Measurements from ENCODE around the gene FGFR3.

Gene FGFR3

DNA sequence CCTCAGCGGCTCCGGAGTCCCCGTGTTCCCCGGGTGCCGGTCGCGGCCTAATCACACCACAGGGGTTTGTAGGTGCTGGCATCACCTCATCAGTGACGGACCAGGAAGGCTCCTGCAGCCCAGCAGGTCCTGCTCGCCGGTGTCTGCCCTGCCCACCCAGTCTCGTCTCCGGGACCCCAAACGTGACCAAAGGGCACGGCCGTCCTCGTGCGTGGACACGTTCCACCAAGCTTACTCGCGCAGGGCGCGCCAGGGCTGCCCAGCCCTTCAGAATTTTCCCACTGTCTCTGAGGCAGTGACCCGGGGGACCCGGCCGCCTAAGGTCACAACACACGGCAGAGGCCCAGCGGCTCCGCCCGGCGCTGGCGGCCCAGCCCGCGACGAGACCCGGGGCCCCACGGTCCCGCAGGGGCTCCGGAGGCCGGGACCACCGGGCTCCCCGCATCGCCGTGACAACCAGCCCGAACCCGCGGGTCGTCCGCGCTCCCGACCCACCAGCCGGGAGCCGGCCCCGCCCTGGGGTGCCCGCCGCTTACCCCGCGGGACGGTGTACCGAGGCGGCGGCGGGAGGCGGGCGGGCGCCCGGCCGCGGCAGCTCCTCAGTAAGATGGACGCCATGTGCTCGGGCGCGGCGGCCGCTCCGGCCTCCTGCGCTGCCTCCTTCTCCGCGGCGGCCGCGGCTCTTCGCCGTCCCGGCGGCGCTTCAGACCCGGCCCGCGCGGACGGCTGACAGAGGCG is 62.4 kb downstream of the FGFR3 start:
- TF ChIP-seq, protein P1, sequence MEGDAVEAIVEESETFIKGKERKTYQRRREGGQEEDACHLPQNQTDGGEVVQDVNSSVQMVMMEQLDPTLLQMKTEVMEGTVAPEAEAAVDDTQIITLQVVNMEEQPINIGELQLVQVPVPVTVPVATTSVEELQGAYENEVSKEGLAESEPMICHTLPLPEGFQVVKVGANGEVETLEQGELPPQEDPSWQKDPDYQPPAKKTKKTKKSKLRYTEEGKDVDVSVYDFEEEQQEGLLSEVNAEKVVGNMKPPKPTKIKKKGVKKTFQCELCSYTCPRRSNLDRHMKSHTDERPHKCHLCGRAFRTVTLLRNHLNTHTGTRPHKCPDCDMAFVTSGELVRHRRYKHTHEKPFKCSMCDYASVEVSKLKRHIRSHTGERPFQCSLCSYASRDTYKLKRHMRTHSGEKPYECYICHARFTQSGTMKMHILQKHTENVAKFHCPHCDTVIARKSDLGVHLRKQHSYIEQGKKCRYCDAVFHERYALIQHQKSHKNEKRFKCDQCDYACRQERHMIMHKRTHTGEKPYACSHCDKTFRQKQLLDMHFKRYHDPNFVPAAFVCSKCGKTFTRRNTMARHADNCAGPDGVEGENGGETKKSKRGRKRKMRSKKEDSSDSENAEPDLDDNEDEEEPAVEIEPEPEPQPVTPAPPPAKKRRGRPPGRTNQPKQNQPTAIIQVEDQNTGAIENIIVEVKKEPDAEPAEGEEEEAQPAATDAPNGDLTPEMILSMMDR (IDR thresholded peaks at IDR 0.05) = no peak
- Histone ChIP-seq H3K9me3 (no peaks in the 10 kb centered on the region), H3K4me3 (peak overlapping the region; percentile 65 to 69), H3K27me3 (no peaks in the 10 kb centered on the region), H3K27ac (peak overlapping the region; percentile 65 to 77), H3K36me3 (no peaks in the 10 kb centered on the region), H3K4me1 (peaks cover 9 to 34% (median 19%) of the 10 kb centered on the region in 4 donors)
- no peak for DNase-seq
- intact Hi-C loops (cut with DNase I; ENCODE audit: low total_unique reads) = loop anchor here (10.0 kb wide), 1 partner anchor 49 kb away; no protein-coding TSS in a partner anchor

DNA sequence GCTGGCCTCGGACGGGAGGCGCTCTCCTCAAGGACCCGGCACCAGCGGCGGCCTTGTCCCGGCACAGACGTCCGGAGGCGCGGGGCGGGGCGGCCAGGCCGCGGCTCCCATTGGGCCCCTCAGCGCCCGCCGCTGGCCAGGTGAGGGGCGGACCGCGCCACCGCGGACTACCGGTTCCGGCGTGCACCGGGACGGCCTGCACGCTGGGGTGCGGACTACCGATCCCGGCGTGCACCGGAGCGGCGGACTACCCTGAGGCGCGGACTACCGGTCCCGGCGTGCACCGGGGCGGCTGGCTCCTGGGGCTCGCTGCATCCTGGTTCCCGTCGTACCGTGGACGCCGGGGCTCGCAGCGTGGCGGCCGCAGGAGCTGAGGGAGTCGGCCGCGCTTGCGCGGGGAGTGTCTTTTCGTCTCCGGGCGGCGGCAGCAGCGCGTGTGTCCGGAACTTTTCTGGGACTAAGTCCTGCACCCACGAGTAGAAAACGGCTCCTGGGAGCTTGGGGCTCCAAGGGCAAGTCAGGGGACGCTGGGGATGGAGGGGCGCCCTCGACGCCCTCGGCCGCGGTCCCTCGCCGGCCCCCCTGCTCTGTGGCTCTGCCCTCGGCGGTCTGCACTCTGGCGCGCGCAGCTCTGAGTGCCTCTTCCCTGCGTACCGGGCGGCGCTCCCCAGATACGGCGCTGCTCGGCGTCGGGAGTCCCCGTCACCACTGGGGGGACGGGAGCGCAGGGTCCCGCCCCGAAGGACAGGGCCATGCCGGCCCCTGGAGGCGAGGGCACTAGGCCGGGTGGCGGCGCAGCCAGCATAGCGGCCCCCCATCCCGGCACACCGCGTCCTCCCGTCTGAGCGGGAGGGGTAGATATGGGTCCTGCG is 63.2 kb downstream of the FGFR3 start, which contains the start of gene LETM1:
TSS of gene LETM1 (minus strand) at position 86 of the 872 bp plus-strand sequence. CDS start 206 bp downstream, outside the sequence.
- H3K36me3 ChIP-seq = no peaks in the 10 kb centered on the region
- no peaks in the 10 kb centered on the region for H3K9me3 ChIP-seq
- TF ChIP-seq, protein P1 (IDR thresholded peaks at IDR 0.05) = no peak
- H3K4me3 ChIP-seq = peak within 1 kb of the TSS; percentile 65 to 69
- peaks cover 0 to 3% of the 10 kb centered on the region in 2 donors for H3K27me3 ChIP-seq
- H3K4me1 ChIP-seq = peaks cover 9 to 34% (median 19%) of the 10 kb centered on the region in 4 donors
- peak; percentile 94 to 98 for DNase-seq
- intact Hi-C loops (cut with DNase I; ENCODE audit: low total_unique reads) = loop anchor here (10.0 kb wide), 1 partner anchor 48 kb away; no protein-coding TSS in a partner anchor
- H3K27ac ChIP-seq = peak within 1 kb of the TSS; percentile 77 to 84

DNA sequence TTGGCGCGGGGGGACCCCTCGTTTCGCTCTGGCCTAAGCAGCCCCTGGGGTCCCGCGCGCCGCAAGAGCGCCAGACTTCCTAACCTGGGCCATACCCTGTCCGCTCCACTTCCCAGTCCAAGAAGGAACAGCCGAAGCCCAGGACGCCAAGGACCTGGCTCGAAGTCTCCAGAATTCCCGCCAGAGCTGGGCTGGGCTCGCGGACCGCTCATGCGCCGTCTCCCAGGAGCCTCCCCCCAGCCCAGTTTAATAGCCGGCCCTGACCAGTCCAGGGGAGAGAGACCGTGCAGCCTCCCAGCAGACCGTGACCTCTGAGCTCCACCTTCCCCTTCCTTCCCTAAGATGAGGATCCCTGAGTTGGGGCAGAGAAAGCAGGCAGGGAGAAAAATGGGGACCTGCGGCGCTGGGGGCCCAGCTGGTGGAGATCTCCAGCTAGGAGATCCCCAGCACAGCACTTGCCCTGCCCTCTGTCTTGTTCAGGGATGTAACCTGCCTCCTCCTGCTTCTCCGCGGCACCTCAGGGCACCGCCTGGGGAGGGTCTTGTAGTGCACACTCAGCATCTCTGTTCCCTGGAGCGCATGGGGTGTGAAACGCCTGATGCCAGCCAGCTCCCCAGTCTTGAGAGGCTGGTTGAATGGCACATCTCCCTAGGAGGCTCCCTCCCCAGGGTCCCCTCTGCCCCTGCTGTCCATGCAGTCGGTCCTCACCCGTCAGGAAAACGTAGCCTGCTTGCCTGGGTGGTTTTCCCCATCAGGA is 64.0 kb downstream of the FGFR3 start:
- TF ChIP-seq, protein P1 (IDR thresholded peaks at IDR 0.05) = no peak
- Histone ChIP-seq H3K27me3 (peaks cover 0 to 10% of the 10 kb centered on the region in 2 donors), H3K4me3 (peak overlapping the region; percentile 65 to 69), H3K27ac (peak overlapping the region; percentile 77 to 84), H3K36me3 (no peaks in the 10 kb centered on the region), H3K9me3 (no peaks in the 10 kb centered on the region), H3K4me1 (peaks cover 9 to 35% (median 20%) of the 10 kb centered on the region in 4 donors)
- intact Hi-C loops (cut with DNase I; ENCODE audit: low total_unique reads) = loop anchor here (10.0 kb wide), 1 partner anchor 48 kb away; no protein-coding TSS in a partner anchor
- no peak for DNase-seq

DNA sequence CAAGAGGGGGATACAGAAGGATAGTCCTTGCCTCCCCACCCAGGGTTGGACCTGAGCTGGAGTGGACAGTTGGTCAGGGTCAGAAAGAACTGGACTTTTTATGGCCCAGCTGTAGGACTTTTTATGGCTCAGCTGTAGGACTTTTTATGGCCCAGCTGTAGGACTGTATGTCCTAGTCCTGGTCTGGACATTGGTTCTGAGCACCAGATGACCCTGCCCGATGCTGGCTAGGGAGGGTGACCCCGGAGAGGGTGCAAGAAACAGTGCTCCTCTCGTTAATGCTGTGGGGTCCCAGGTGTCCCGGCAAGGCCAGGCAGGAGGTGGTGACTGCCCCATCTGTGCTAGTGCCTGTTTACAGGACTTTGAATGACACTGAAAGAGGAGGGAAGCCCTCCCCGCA is 64.8 kb downstream of the FGFR3 start:
- Histone ChIP-seq H3K9me3 (no peaks in the 10 kb centered on the region), H3K4me3 (no peak overlapping the region), H3K36me3 (no peaks in the 10 kb centered on the region), H3K27me3 (peaks cover 0 to 18% of the 10 kb centered on the region in 2 donors), H3K4me1 (peaks cover 9 to 39% (median 23%) of the 10 kb centered on the region in 4 donors), H3K27ac (no peak overlapping the region)
- DNase-seq = no peak
- TF ChIP-seq, protein P1 (IDR thresholded peaks at IDR 0.05) = no peak
- intact Hi-C loops (cut with DNase I; ENCODE audit: low total_unique reads) = loop anchor here (10.0 kb wide), 1 partner anchor 47 kb away; no protein-coding TSS in a partner anchor

Data from tibial artery (tissue), 4 donors.